Measurements from ENCODE around the gene HRG. TPM values are rescaled to one million over a fixed set of nuclear protein-coding genes. Genes with fewer than 3 reads are reported as not detected.

Gene HRG
- total and polyA plus RNA-seq, 2 of the 8 experiments (the other 6 are each of a cell fraction or from before 2014, with no cell fraction given) = 0.03 to 0.15 TPM

DNA sequence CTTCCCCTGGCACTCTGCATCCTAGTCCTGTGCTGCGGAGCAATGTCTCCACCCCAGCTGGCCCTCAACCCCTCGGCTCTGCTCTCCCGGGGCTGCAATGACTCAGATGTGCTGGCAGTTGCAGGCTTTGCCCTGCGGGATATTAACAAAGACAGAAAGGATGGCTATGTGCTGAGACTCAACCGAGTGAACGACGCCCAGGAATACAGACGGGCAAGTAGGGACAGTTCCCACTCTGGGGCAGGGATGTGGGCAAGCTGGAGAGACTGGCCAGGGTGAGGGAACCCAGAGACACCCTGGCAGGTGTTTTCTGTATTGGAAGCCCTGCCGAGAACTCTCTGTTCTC lies 25.4 kb upstream of the HRG start:
- FAIRE-seq = no peak
- CTCF ChIA-PET (ENCODE audit: partially characterized antibody) = interaction anchor here (0.9 to 1.7 kb wide), 4 partner anchors 13 to 25 kb away, joined by 3 to 5 read pairs (median 3); no protein-coding TSS in a partner anchor
- no peak for TF ChIP-seq CBX5 (IDR thresholded peaks at IDR 0.05; ENCODE audit: low read depth, low read length)
- TF ChIP-seq, protein P1, sequence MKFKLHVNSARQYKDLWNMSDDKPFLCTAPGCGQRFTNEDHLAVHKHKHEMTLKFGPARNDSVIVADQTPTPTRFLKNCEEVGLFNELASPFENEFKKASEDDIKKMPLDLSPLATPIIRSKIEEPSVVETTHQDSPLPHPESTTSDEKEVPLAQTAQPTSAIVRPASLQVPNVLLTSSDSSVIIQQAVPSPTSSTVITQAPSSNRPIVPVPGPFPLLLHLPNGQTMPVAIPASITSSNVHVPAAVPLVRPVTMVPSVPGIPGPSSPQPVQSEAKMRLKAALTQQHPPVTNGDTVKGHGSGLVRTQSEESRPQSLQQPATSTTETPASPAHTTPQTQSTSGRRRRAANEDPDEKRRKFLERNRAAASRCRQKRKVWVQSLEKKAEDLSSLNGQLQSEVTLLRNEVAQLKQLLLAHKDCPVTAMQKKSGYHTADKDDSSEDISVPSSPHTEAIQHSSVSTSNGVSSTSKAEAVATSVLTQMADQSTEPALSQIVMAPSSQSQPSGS (IDR thresholded peaks at IDR 0.05; ENCODE audit: low read length) = no peak
- TF ChIP-seq GTF2F1 (IDR thresholded peaks at IDR 0.05; ENCODE audit: borderline replicate concordance, low read depth, low read length) = no peak
- no peak for TF ChIP-seq RXRA (IDR thresholded peaks at IDR 0.05; ENCODE audit: insufficient read depth, low read depth, low read length)
- TF ChIP-seq TCF12 (IDR thresholded peaks at IDR 0.05; ENCODE audit: low read depth, low read length) = no peak
- TF ChIP-seq JUN (IDR thresholded peaks at IDR 0.05; ENCODE audit: low read depth, low read length) = no peak
- TF ChIP-seq, protein P2, sequence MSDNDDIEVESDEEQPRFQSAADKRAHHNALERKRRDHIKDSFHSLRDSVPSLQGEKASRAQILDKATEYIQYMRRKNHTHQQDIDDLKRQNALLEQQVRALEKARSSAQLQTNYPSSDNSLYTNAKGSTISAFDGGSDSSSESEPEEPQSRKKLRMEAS (IDR thresholded peaks at IDR 0.05) = no peak
- TF ChIP-seq TEAD4 (IDR thresholded peaks at IDR 0.05; ENCODE audit: low read depth, low read length) = no peak
- TF ChIP-seq TAF7 (optimal IDR thresholded peaks at IDR 0.05; ENCODE audit: borderline replicate concordance, low read depth, low read length) = no peak
- no peak for TF ChIP-seq CTBP2 (IDR thresholded peaks at IDR 0.05; ENCODE audit: borderline replicate concordance, insufficient read depth, insufficient read length, low read length)
- no peak for TF ChIP-seq EGR1 (IDR thresholded peaks at IDR 0.05; ENCODE audit: borderline replicate concordance, low read depth, low read length)
- TF ChIP-seq EZH2 (IDR thresholded peaks at IDR 0.05; ENCODE audit: low read depth, low read length, severe bottlenecking) = no peak

More for the DNA sequence above, 25.4 kb upstream of the HRG start:
- Histone ChIP-seq H3K9me3 (ENCODE audit: insufficient read depth in 2 of 2, low read depth in 1 of 2, low read length in 1 of 2) (no peaks in the 10 kb centered on the region), H3K9ac (replicated peaks in 1 of 4; ENCODE audit: extremely low read depth in 1 of 4, low read depth in 3 of 4, low read length in 3 of 4) (no peak overlapping the region), H4K91ac (replicated peaks; ENCODE audit: insufficient read length, low read length) (no peak overlapping the region), H2BK15ac (ENCODE audit: low read length) (no peak overlapping the region), H2BK120ac (replicated peaks; ENCODE audit: low read depth, low read length) (no peak overlapping the region), H3K4me2 (ENCODE audit: insufficient read depth in 1 of 2, low read depth in 2 of 2, low read length in 2 of 2) (no peak overlapping the region), H3K27ac (ENCODE audit: low read depth, low read length) (no peak overlapping the region), H2BK5ac (ENCODE audit: low read depth, low read length) (no peak overlapping the region), H3K79me2 (ENCODE audit: control insufficient read depth in 1 of 2, insufficient read depth in 2 of 2, low read length in 2 of 2) (no peaks in the 10 kb centered on the region), H4K20me1 (replicated peaks in 1 of 2; ENCODE audit: control insufficient read depth in 1 of 2, insufficient read depth in 2 of 2, low read length in 2 of 2) (no peaks in the 10 kb centered on the region), H3K23ac (ENCODE audit: insufficient read length) (no peak overlapping the region), H3K4me3 (ENCODE audit: extremely low read depth in 1 of 4, insufficient read depth in 2 of 4, low read depth in 3 of 4, low read length in 4 of 4) (no peak overlapping the region), H3K36me3 (ENCODE audit: control insufficient read depth in 2 of 4, insufficient read depth in 4 of 4, low read length in 3 of 4) (no peaks in the 10 kb centered on the region), H3K4me1 (replicated peaks in 1 of 4; ENCODE audit: control insufficient read depth in 3 of 4, insufficient read depth in 4 of 4, low read length in 3 of 4) (peaks cover 5 to 12% (median 8%) of the 10 kb centered on the region in 4 experiments; a peak in 5 of 7 replicates), H2AFZ (ENCODE audit: low read length) (peak overlapping the region; percentile 25; the same call in 1 of the 2 replicates), H3K14ac (ENCODE audit: insufficient read length) (no peak overlapping the region), H4K8ac (ENCODE audit: extremely low read depth, insufficient read depth, low read length) (no peak overlapping the region), H3K56ac (replicated peaks; ENCODE audit: insufficient read length, low read depth, low read length) (no peak overlapping the region), H3K27me3 (replicated peaks in 1 of 4; ENCODE audit: control insufficient read depth in 3 of 4, extremely low read depth in 1 of 4, insufficient read depth in 3 of 4, low read length in 3 of 4) (no peaks in the 10 kb centered on the region; a peak in 1 of 7 replicates), H3K79me1 (ENCODE audit: low read depth, low read length) (no peaks in the 10 kb centered on the region), H3K18ac (ENCODE audit: extremely low read depth, low read length) (0 out of 2 replicates have a peak overlapping the region, but pooled peaks have one; percentile 19), H2BK12ac (ENCODE audit: low read depth, low read length) (no peak overlapping the region), H4K5ac (ENCODE audit: insufficient read length, low read depth, low read length) (peak overlapping the region; percentile 20), H2AK5ac (ENCODE audit: low read depth, low read length) (no peak overlapping the region), H3K4ac (replicated peaks; ENCODE audit: insufficient read length, low read depth, low read length) (no peak overlapping the region), H3K23me2 (ENCODE audit: low read depth, low read length) (no peaks in the 10 kb centered on the region), H2BK20ac (ENCODE audit: low read length) (no peak overlapping the region; the same call in 1 of the 2 replicates)
- POLR2A ChIA-PET (ENCODE audit: partially characterized antibody) = interaction anchor here (1.4 kb wide), 1 partner anchor 143 kb away, joined by 3 read pairs; the partner anchor contains the start of gene EIF4A2
- DNase-seq (ENCODE audit: low read depth in 1 of 2, low spot score in 2 of 2) = no peak
- WGBS, 2 experiments (ENCODE audit: extremely low coverage in 1 of 2, insufficient coverage in 1 of 2, insufficient read length in 1 of 2, insufficient replicate concordance in 2 of 2, low coverage in 1 of 2, low lambda C conversion rate in 2 of 2, missing lambda C conversion rate in 1 of 2) = 72% methylated on average over 9 of the region's 9 CpGs; no CpG with 5 or more reads in 1 of the 2 experiments
